OCI-LY3 (cell line): Measurements from ENCODE around the gene ABL1.
"Not testable (repeated sequence)": the region's sequence is repeated elsewhere in the genome, so short reads cannot be mapped to it uniquely, and the experiment has no call there.

Source experiments
- H2AFZ ChIP-seq: fragments of 200-600, 300-600 bp; shearing (Covaris generic); 2 replicates; pipeline ENCODE4 v1.6.0; 2014; ENCODE audit warnings: antibody characterized with exemption, low read depth, low read length
- H3K27ac ChIP-seq: fragments of 200-600, 300-600 bp; sonication (generic); 2 replicates; pipeline ENCODE4 v1.5.1; 2014; ENCODE audit warnings: mild to moderate bottlenecking, low read length, moderate library complexity, mixed read lengths
- H3K27me3 ChIP-seq: fragments of 200-600, 300-600 bp; sonication (generic); 2 replicates; pipeline ENCODE4 v1.6.1; 2014; ENCODE audit warnings: low read depth, low read length, mixed read lengths
- H3K36me3 ChIP-seq: fragments of 200-600, 300-600 bp; sonication (generic); replicated peaks from 2 replicates; pipeline ENCODE3; 2014; ENCODE audit warnings: low read depth, low read length, mixed read lengths
- H3K4me1 ChIP-seq: fragments of 300-600, 200-600 bp; sonication (generic); 2 replicates; pipeline ENCODE4 v1.6.1; 2014; ENCODE audit warnings: low read length, mixed read lengths
- H3K4me2 ChIP-seq: fragments of 200-600, 300-600 bp; sonication (generic); 2 replicates; pipeline ENCODE4 v1.6.1; 2014; ENCODE audit warnings: low read length, mixed read lengths
- H3K4me3 ChIP-seq: fragments of 300-600, 200-600 bp; sonication (generic); 2 replicates; pipeline ENCODE4 v1.5.1; 2014; ENCODE audit warnings: antibody characterized with exemption, mild to moderate bottlenecking, low read length, moderate library complexity
- H3K79me2 ChIP-seq: fragments of 300-600, 200-600 bp; shearing (Covaris generic); 2 replicates; pipeline ENCODE4 v1.6.1; 2014; ENCODE audit warnings: mild to moderate bottlenecking, low read length, mixed read lengths
- H3K9ac ChIP-seq: fragments of 300-600, 200-600 bp; shearing (Covaris generic); 2 replicates; pipeline ENCODE4 v1.6.0; 2014; ENCODE audit warnings: mild to moderate bottlenecking, low read length, moderate library complexity
- H3K9me3 ChIP-seq: fragments of 200-600, 300-600 bp; shearing (Covaris generic); 2 replicates; pipeline ENCODE4 v1.6.1; 2014; ENCODE audit warnings: low read length, mixed read lengths; ENCODE audit not compliant: insufficient read depth
- H4K20me1 ChIP-seq: fragments of 200-600, 300-600 bp; sonication (generic); 2 replicates; pipeline ENCODE4 v1.6.1; 2016; ENCODE audit warnings: low read length, mixed read lengths; ENCODE audit not compliant: insufficient read depth
- EZH2phosphoT487 ChIP-seq: fragments of 200-600 bp; shearing (Covaris generic); IDR thresholded peaks from 2 replicates; pipeline ENCODE4 v1.6.1; 2018; ENCODE audit warnings: antibody characterized with exemption, mixed run types, low read depth
- TF ChIP-seq, protein P1 (sequence below): fragments of 200-600, 300-600 bp; sonication (generic); IDR thresholded peaks from 2 replicates; pipeline ENCODE4 v1.5.1; 2014; ENCODE audit warnings: antibody characterized with exemption, low read length, low read depth

Gene ABL1

DNA sequence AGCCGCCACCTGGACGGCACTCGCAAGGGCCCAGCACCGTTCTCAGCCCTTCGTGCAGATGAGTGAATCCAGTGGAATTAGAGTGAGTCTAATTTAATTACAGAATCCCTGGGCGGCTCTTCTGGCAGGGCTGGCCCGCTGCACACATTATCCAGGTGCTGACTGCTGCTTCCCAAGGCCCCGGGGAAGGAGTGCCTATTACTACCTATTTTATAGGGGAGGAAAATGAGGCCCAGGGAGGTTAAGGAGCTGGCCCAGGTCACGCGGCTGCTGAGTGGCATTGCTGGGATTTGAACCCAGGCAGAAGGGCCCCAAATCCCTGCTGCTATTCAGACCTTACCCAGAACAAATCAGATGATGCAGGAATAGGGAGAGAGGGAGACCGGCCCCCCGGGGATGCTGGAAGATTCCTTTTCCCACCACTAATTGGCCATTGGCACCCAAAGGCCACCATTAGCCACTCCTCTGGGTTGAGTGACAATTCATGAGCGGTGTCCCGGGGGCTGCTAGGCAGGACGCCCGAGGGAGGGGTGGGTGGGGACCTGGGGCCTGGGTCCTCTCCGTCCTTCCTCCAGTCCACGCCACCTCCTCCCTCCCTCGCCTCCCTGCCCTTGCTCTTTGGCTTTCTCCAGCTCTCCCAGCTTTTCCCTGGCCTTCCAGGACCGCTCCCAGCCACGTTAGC, 71.8 kb downstream of the ABL1 start:
- Histone ChIP-seq H3K27me3 (peaks cover 12% of the 10 kb centered on the region; the same call in 1 of the 2 replicates), H3K79me2 (no peaks in the 10 kb centered on the region), H3K9me3 (no peaks in the 10 kb centered on the region), H3K4me2 (no peak overlapping the region), H3K9ac (no peak overlapping the region), H3K4me3 (no peak overlapping the region), H3K36me3 (no peaks in the 10 kb centered on the region), H4K20me1 (no peaks in the 10 kb centered on the region), H3K27ac (no peak overlapping the region), H2AFZ (no peak overlapping the region), H3K4me1 (no peaks in the 10 kb centered on the region)
- no peak for TF ChIP-seq EZH2phosphoT487
- TF ChIP-seq, protein P1, sequence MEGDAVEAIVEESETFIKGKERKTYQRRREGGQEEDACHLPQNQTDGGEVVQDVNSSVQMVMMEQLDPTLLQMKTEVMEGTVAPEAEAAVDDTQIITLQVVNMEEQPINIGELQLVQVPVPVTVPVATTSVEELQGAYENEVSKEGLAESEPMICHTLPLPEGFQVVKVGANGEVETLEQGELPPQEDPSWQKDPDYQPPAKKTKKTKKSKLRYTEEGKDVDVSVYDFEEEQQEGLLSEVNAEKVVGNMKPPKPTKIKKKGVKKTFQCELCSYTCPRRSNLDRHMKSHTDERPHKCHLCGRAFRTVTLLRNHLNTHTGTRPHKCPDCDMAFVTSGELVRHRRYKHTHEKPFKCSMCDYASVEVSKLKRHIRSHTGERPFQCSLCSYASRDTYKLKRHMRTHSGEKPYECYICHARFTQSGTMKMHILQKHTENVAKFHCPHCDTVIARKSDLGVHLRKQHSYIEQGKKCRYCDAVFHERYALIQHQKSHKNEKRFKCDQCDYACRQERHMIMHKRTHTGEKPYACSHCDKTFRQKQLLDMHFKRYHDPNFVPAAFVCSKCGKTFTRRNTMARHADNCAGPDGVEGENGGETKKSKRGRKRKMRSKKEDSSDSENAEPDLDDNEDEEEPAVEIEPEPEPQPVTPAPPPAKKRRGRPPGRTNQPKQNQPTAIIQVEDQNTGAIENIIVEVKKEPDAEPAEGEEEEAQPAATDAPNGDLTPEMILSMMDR = no peak

DNA sequence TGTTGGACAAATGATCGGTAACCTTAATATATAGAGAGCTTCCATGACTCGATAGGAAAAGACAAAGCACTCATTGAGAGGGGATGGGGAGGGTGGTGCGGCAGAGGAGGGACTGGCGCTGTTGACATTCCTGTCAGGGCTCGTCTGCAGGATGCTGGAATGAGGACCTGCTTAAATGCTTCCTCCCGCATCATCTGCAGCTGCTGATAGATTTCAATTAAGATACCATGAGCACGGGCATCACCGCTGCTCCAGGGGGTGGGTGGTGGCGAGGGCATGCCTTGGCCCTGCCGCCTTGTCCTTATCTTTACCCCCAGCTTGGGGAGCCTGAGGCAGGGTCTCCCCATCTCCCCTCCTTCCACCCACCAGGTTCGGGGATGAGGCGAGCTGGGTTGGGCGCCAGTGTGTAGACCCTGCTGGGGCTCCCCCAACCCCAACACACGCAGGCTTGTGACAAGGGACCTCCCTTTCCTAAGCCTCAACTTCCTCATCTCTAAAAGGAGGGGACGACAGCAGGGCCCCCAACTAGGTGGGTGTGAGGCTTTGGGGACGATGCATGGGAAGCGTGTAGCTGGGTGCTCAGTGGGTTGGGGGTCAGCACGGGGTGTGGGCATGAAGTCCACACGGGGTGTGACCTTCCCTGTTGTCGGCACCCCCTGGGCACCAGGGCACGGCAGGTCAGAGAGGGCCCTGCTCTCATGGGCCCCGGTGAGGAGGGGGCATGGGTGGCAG, 73.3 kb downstream of the ABL1 start:
- Histone ChIP-seq H3K79me2 (no peaks in the 10 kb centered on the region), H3K9ac (no peak overlapping the region), H3K4me1 (no peaks in the 10 kb centered on the region), H3K27me3 (no peaks in the 10 kb centered on the region), H3K4me2 (no peak overlapping the region), H4K20me1 (no peaks in the 10 kb centered on the region), H3K4me3 (no peak overlapping the region), H3K9me3 (no peaks in the 10 kb centered on the region), H3K36me3 (no peaks in the 10 kb centered on the region), H3K27ac (no peak overlapping the region), H2AFZ (no peak overlapping the region)
- TF ChIP-seq, protein P1 = no peak
- no peak for TF ChIP-seq EZH2phosphoT487

DNA sequence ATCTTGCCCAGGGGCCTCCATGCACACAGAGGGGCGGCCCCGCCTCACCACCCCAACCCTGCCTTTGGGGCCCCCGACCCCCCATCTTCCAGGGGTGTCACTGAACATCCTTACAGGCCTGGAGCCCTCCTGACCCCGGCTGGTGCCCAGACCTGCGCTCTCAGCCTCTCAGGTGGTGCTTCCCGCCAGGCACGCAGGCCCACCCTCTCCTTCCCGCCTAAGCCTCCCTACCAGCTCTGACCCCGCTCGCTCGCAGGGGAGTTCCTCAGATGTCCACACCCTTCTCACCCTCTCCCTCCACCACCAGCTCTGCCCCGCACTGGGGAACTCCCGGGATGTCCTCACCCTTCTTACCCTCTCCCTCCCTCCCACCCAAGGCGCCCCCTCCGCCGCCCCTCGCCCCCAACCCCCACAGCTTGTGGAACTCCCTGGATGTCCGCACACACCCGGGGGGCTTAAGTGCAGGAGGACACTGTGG, 73.9 kb downstream of the ABL1 start:
- no peak overlapping the region for H3K9ac ChIP-seq
- no peak overlapping the region for H3K4me2 ChIP-seq

DNA sequence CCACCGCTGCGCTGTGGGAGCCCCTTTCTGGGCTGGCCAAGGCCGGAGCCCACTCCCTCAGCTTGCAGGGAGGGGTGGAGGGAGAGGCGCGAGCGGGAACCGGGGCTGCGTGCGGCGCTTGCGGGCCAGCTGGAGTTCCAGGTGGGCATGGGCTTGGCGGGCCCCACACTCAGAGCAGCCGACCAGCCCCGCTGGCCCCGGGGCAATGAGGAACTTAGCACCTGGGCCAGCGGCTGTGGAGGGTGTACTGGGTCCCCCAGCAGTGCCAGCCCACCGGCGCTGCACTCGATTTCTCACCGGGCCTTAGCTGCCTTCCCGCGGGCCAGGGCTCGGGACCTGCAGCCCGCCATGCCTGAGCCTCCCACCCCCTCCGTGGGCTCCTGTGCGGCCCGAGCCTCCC, 75.0 kb downstream of the ABL1 start:
- not testable (repeated sequence) for H3K4me2 ChIP-seq, H3K79me2 ChIP-seq, H3K9ac ChIP-seq, H3K36me3 ChIP-seq, H3K27ac ChIP-seq, H2AFZ ChIP-seq, H3K9me3 ChIP-seq, H3K4me1 ChIP-seq, H4K20me1 ChIP-seq, H3K4me3 ChIP-seq, H3K27me3 ChIP-seq

More for the DNA sequence above, 73.9 kb downstream of the ABL1 start:
- Histone ChIP-seq H2AFZ (no peak overlapping the region), H3K4me1 (no peaks in the 10 kb centered on the region), H3K9me3 (no peaks in the 10 kb centered on the region), H3K4me3 (no peak overlapping the region), H4K20me1 (no peaks in the 10 kb centered on the region), H3K79me2 (no peaks in the 10 kb centered on the region), H3K27ac (no peak overlapping the region), H3K27me3 (no peaks in the 10 kb centered on the region), H3K36me3 (no peaks in the 10 kb centered on the region)
- TF ChIP-seq EZH2phosphoT487 = no peak
- TF ChIP-seq, protein P1 = no peak

DNA sequence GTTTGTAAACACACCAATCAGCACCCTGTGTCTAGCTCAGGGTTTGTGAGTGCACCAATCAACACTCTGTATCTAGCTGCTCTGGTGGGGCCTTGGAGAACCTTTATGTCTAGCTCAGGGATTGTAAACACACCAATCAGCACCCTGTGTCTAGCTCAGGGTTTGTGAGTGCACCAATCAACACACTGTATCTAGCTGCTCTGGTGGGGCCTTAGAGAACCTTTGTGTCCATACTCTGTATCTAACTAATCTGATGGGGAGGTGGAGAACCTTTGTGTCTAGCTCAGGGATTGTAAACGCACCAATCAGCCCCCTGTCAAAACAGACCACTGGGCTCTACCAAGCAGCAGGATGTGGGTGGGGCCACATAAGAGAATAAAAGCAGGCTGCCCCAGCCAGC, 75.6 kb downstream of the ABL1 start:
- H3K79me2 ChIP-seq, H3K27ac ChIP-seq, H3K4me3 ChIP-seq, H3K36me3 ChIP-seq, H3K4me2 ChIP-seq, H4K20me1 ChIP-seq, H3K27me3 ChIP-seq, H2AFZ ChIP-seq, H3K4me1 ChIP-seq, H3K9me3 ChIP-seq, H3K9ac ChIP-seq: not testable (repeated sequence)
